HT1080 (cell line): ENCODE data around the gene ATP11A. TPM values are rescaled to one million over a fixed set of nuclear protein-coding genes. Genes with fewer than 3 reads are reported as not detected.
A peak's percentile ranks its signal among the peaks of the same experiment; 100 is the strongest.

ENCODE experiments used
- DNase-seq: peaks from one replicate; pipeline ENCODE4 v3.0.0-alpha.2; 2015; ENCODE audit warnings: low read depth
- total RNA-seq: library from RNA; depleted of rRNA; stranded (reverse); fragments of >200 nt; shearing (Covaris generic); gene quantifications from 2 replicates; pipeline ENCODE4 v1.2.3, GENCODE V29; 2014; rRNA removed

ATP11A gene
- total RNA-seq, 1 experiment from 2014 or later: 7.7 TPM

GRCh38 chr13:112923962-112924361 is 234.1 kb downstream of the ATP11A start:
- no peak for DNase-seq

DNA sequence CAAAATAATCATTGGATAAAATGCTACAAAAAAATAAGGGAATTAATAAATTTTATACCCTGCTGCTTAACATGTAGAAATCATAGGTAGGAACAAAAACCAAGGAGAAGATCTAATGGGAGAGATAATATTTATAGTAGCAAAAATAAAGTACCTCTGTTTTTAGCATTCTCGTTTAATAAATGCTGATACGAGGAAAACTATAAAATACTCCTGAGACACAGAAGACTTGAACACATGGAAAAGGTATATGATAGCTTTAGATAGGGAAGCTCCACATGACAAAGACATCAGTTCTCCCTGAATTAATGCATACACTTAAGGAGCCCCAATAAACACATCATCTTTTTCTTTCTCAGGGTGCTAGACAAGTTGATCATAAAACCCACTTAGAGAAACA is 234.5 kb downstream of the ATP11A start:
- DNase-seq: no peak

- DNase-seq: no peak
Measured at GRCh38 chr13:112926003-112926402, 236.2 kb downstream of the ATP11A start.

- DNase-seq: no peak
Measured at GRCh38 chr13:112926993-112927392, 237.2 kb downstream of the ATP11A start.

- DNase-seq: no peak
Measured at GRCh38 chr13:112928020-112928971, 238.5 kb downstream of the ATP11A start.

DNA sequence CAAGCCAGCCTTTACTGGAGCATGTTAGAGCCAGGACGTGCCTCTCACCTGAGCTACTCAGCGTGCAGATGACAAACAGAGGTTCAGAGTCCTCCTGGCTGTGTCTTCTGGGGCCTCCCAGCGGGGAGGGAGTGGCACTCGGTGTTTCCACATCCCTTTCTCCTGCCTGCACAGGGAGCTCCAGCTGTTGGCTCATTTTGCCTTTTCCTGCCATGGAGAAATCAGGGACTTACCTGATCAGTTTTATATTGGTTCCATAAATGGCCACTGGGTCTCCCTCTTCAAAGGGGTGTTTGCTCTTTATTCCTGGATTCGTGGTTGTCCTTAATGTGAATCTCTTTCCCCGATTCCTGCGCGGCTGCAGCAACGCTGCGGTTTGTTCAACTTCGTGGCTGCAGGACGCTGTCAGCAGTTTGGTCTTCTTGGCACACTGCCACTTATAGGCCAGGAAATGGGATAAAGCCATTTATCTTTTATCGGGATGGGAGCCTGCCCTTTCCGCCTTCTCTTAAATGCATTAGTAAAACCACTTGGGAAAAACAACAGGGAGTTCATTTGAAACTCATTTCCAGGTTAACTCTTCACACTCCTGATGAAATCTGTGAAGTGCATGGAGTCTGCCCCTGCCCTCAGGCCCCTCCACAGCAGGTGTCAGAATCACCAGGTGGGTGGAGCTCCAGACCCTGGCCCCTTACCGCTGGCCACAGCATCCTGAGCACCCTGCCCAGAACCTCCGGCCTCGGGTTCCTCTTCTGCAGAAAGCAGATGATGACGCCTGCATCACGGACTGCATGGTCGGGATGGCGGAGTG is 239.3 kb downstream of the ATP11A start:
- no peak for DNase-seq

GRCh38 chr13:112929783-112930055 is 239.9 kb downstream of the ATP11A start:
- DNase-seq: no peak

- DNase-seq: no peak
Measured at GRCh38 chr13:112930192-112930591, 240.4 kb downstream of the ATP11A start.

GRCh38 chr13:112931028-112931934 is 241.4 kb downstream of the ATP11A start:
- DNase-seq: peak; percentile 77

GRCh38 chr13:112932971-112933370 is 243.1 kb downstream of the ATP11A start:
- DNase-seq: no peak

DNA sequence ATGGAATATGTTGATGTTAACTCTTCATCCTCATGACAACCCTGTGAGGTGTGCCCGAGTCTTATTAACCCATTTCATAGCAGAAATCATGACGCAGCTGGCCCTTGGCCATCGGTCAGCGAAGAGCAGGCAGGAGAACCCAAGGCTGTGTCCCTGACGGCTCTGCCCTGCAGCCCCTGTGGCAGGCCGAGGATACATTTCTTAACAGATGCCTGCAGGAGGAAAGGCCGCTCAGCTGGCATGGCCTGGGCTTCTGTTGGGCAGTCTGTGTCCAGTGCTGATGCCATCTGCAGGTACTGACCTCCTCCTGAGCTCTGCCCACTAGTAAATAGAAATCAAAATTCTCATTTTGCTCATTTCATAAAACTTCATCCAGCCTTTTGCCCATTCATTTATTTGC is 243.8 kb downstream of the ATP11A start:
- DNase-seq: no peak

DNA sequence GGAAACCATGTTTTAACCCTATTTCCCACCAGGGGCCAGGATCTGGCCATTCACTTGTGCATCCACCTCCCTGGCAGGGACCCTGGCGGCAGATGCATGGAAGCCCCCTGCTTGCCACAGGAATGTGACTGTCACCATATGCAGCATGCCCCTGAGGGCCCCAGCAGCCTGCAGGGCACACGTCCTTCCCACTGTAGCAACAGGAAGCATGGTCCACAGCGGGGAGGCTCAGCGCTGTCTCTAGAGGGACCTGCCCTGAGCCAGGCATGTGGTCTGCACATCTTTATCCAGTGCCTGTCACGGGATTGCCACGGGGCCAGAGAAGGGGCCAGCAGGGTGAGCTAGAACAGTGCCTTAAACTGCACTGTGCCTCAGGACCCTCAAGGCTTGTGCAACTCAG is 244.2 kb downstream of the ATP11A start:
- no peak for DNase-seq

Other genes starting within 250 kb of the ATP11A start
- gene TUBGCP3, start 101.9 kb upstream of the ATP11A start, total RNA-seq: 19.5 and 29.7 TPM in 2 replicates